Lung (tissue), 12 donors: Measurements from ENCODE around the gene SMC4. TPM values are rescaled to one million over a fixed set of nuclear protein-coding genes. Genes with fewer than 3 reads are reported as not detected.
A peak's percentile ranks its signal among the peaks of the same experiment; 100 is the strongest.

Source experiments
- ATAC-seq: fragments of 200-7000 bp; cut with Tn5 transposase; one replicate; pipeline ENCODE4 v1.9.1; 2020; ENCODE audit warnings: moderate number of reproducible peaks; ENCODE audit not compliant: insufficient read depth, low FRiP score
- DNase-seq, 3 donors: peaks; one replicate each; pipeline ENCODE4 v3.0.0-alpha.2; 2013 to 2017
- H3K27ac ChIP-seq, 2 donors: one replicate each; pipeline ENCODE4 v1.5.1; 2013; ENCODE audit warnings: mild to moderate bottlenecking in 2 of 2, moderate library complexity in 2 of 2, control low read depth in 1 of 2, inconsistent platforms in 1 of 2, low read depth in 1 of 2, low read length in 1 of 2
- H3K27me3 ChIP-seq, 3 donors: one replicate each; pipeline ENCODE4 v1.5.1; 2013; ENCODE audit warnings: low read length in 2 of 3; ENCODE audit not compliant: control insufficient read depth in 3 of 3, insufficient read depth in 3 of 3
- H3K36me3 ChIP-seq, 4 donors: one replicate each; pipeline ENCODE4 v1.5.1; 2013; ENCODE audit warnings: low read length in 4 of 4, mild to moderate bottlenecking in 1 of 4, moderate library complexity in 1 of 4; ENCODE audit not compliant: control insufficient read depth in 4 of 4, insufficient read depth in 4 of 4
- H3K4me1 ChIP-seq, 5 donors: one replicate each; pipeline ENCODE4 v1.5.1; 2013; ENCODE audit warnings: low read length in 5 of 5, mild to moderate bottlenecking in 2 of 5, moderate library complexity in 1 of 5; ENCODE audit not compliant: control insufficient read depth in 5 of 5, insufficient read depth in 5 of 5
- H3K4me3 ChIP-seq: one replicate; pipeline ENCODE4 v1.5.1; 2013; ENCODE audit warnings: mild to moderate bottlenecking, control low read depth, moderate library complexity
- H3K9ac ChIP-seq, 2 donors: one replicate each; pipeline ENCODE4 v1.5.1; 2013; ENCODE audit warnings: low read length in 2 of 2, control low read depth in 1 of 2; ENCODE audit not compliant: insufficient read depth in 1 of 2
- H3K9me3 ChIP-seq, 4 donors: one replicate each; pipeline ENCODE4 v1.5.1; 2013; ENCODE audit warnings: low read length in 3 of 4, mild to moderate bottlenecking in 1 of 4, moderate library complexity in 1 of 4; ENCODE audit not compliant: control insufficient read depth in 4 of 4, insufficient read depth in 3 of 4
- WGBS, 2 donors: extraction: QIAGEN DNeasy Blood & Tissue Kit; methylation state at CpG; one replicate each; pipeline ENCODE4 v1.1.7; 2013; 5-methylcytosine and 5-hydroxymethylcytosine counted together
- polyA plus RNA-seq, 2 donors: library from polyadenylated mRNA; stranded (reverse); fragments of 200-250 nt; gene quantifications; one replicate each; pipeline ENCODE4 v1.2.1, GENCODE V29; 2013
- total RNA-seq, 2 donors: library from RNA; depleted of rRNA in 1 of 2; stranded (reverse); fragments of >200 nt in 1 of 2; gene quantifications; one replicate each; pipeline ENCODE4 v1.2.1, GENCODE V29; 2014 to 2021
- TF ChIP-seq, protein P1 (sequence below): IDR thresholded peaks from 2 replicates; pipeline ENCODE4 v1.5.1; 2012; ENCODE audit warnings: mild to moderate bottlenecking; ENCODE audit errors: control extremely low read depth, extremely low read depth
- donor health status: control.
- donor health status: control.
- donor health status: Bipolar disorder and iron deficiency.
- donor health status: healthy.
- donor health status: DM: yes; HTN: yes; CAD: no.

The SMC4 gene
- total and polyA plus RNA-seq, 4 donors = 13.0 to 258 (median 56.3) TPM

GRCh38 chr3:160365869-160366522 lies 33.5 kb upstream of the SMC4 start:
- DNase-seq (peak in 2 of 3 donors; percentile 38 to 78), ATAC-seq (no peak)
- peaks cover 0 to 4% (median 2%) of the 10 kb centered on the region in 4 donors for H3K36me3 ChIP-seq
- no peak overlapping the region for H3K9ac ChIP-seq
- TF ChIP-seq, protein P1, sequence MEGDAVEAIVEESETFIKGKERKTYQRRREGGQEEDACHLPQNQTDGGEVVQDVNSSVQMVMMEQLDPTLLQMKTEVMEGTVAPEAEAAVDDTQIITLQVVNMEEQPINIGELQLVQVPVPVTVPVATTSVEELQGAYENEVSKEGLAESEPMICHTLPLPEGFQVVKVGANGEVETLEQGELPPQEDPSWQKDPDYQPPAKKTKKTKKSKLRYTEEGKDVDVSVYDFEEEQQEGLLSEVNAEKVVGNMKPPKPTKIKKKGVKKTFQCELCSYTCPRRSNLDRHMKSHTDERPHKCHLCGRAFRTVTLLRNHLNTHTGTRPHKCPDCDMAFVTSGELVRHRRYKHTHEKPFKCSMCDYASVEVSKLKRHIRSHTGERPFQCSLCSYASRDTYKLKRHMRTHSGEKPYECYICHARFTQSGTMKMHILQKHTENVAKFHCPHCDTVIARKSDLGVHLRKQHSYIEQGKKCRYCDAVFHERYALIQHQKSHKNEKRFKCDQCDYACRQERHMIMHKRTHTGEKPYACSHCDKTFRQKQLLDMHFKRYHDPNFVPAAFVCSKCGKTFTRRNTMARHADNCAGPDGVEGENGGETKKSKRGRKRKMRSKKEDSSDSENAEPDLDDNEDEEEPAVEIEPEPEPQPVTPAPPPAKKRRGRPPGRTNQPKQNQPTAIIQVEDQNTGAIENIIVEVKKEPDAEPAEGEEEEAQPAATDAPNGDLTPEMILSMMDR = no peak
- no peaks in the 10 kb centered on the region for H3K27me3 ChIP-seq
- H3K27ac ChIP-seq = no peak overlapping the region
- WGBS, 2 donors = 76 to 89% methylated on average over 1 of the region's 1 CpG
- no peaks in the 10 kb centered on the region for H3K9me3 ChIP-seq
- H3K4me3 ChIP-seq = no peak overlapping the region
- no peaks in the 10 kb centered on the region for H3K4me1 ChIP-seq

DNA sequence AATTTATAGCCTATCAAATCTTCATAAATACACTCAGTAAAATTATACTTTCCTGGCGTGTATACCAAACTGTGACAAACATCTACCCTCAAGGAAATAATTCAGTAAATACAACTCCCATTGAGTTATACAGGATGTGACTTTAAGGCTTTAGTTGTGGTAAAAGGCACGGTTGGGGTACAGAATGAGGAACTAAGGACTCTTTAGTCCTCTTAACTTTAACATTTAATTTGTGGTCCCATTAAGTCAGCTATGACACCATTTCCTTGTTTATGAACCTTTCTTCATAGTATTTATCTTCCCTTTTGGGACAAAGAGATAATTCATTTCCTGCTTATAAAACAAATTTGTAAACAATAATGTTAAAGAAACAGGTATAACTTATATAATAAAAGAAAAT lies 30.6 kb upstream of the SMC4 start:
- Histone ChIP-seq H3K36me3 (peaks cover 0 to 4% (median 3%) of the 10 kb centered on the region in 4 donors), H3K27me3 (no peaks in the 10 kb centered on the region), H3K4me1 (no peaks in the 10 kb centered on the region), H3K9me3 (no peaks in the 10 kb centered on the region), H3K9ac (no peak overlapping the region), H3K4me3 (no peak overlapping the region), H3K27ac (no peak overlapping the region)
- 22 to 27% methylated on average over 2 of the region's 2 CpGs for WGBS, 2 donors
- TF ChIP-seq, protein P1 = no peak
- no peak for ATAC-seq
- no peak for DNase-seq

GRCh38 chr3:160369784-160370183 lies 29.7 kb upstream of the SMC4 start:
- H3K4me1 ChIP-seq = no peaks in the 10 kb centered on the region

More at GRCh38 chr3:160369784-160370183, 29.7 kb upstream of the SMC4 start:
- H3K9me3 ChIP-seq = no peaks in the 10 kb centered on the region
- no peaks in the 10 kb centered on the region for H3K27me3 ChIP-seq
- no peak overlapping the region for H3K4me3 ChIP-seq
- no peak overlapping the region for H3K27ac ChIP-seq
- no peak for DNase-seq
- H3K9ac ChIP-seq = no peak overlapping the region
- 66 to 79% methylated on average over 1 of the region's 1 CpG for WGBS, 2 donors
- ATAC-seq = peak; percentile 15
- TF ChIP-seq, protein P1 = no peak
- peaks cover 2 to 7% (median 5%) of the 10 kb centered on the region in 4 donors for H3K36me3 ChIP-seq
